DMS114 treated with DMSO at 0.1 percent for 48 hours (cell line): ENCODE measurements around the gene ARHGAP44.

Experiments used
- DNase-seq: peaks from one replicate; lab custom pipeline; 2025; ENCODE audit not compliant: unreplicated experiment; lab: John Stamatoyannopoulos, UW

ARHGAP44 gene, protein sequence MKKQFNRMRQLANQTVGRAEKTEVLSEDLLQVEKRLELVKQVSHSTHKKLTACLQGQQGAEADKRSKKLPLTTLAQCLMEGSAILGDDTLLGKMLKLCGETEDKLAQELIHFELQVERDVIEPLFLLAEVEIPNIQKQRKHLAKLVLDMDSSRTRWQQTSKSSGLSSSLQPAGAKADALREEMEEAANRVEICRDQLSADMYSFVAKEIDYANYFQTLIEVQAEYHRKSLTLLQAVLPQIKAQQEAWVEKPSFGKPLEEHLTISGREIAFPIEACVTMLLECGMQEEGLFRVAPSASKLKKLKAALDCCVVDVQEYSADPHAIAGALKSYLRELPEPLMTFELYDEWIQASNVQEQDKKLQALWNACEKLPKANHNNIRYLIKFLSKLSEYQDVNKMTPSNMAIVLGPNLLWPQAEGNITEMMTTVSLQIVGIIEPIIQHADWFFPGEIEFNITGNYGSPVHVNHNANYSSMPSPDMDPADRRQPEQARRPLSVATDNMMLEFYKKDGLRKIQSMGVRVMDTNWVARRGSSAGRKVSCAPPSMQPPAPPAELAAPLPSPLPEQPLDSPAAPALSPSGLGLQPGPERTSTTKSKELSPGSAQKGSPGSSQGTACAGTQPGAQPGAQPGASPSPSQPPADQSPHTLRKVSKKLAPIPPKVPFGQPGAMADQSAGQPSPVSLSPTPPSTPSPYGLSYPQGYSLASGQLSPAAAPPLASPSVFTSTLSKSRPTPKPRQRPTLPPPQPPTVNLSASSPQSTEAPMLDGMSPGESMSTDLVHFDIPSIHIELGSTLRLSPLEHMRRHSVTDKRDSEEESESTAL

GRCh38 chr17:12789481-12790248 is at the start of gene ARHGAP44:
ARHGAP44 (plus strand) TSS chr17:12789498; CDS start chr17:12789839, 341 bp downstream.
- no peak for DNase-seq

DNA sequence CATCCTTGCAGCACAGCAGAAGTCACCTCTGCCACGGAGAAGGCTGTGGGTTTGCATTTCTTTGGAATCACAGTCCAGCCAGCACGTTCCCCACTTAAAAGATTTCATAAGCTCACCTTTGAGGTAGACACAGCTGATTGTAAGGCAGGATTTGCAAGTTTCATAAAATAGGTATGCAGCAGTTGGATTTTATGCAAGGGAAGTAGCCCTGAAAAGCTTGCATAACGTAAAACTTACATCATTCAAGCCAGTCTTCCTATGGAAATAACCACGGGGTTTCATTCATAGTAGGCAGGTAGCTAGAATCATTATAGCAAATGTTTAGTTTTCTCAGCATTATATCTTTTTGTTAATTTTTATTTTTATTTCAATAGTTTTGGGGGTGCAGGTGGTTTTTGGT is 49.8 kb upstream of the ARHGAP44 start:
- no peak for DNase-seq

DNA sequence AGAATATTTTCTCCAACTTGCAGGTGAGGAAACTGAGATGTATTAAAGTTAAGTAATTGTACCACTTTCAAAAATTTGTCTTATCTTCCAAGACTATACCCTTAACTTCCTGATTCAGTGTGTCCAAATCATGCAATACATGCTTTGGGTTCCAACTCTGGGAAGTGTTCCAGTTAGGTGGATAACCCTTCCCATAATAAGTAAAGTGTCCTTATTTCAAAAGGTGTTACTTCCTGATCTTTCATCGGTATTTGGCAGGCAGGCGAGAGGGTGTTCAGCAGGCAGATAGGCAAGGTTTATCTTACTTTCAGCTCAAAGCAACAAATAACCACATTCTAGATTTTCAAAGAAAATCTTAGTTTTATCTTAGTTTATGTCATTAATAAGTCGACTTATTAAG is 46.3 kb upstream of the ARHGAP44 start:
- DNase-seq, result no peak

- no peak for DNase-seq
These were observed 45.0 kb upstream of the ARHGAP44 start for GRCh38 chr17:12744298-12744697.

DNA sequence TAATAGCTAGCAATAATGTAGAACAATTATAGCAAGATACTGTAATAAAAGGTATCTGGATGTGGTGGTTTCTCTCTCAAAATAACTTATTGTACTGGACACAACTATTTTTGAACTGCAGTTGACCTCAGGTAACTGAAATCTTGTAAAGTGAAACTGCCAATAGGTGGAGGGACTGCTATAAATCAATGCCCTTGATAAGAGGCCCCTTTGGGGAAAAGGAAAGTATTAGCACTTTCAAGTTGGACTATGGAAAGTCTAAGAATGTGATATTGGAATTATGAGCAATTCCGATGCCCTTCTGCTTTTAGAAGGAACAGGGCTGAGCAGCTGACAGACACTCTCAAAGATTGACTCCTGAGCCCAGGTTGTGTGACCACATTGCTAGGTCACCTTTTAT is 44.5 kb upstream of the ARHGAP44 start:
- DNase-seq, result no peak

DNA sequence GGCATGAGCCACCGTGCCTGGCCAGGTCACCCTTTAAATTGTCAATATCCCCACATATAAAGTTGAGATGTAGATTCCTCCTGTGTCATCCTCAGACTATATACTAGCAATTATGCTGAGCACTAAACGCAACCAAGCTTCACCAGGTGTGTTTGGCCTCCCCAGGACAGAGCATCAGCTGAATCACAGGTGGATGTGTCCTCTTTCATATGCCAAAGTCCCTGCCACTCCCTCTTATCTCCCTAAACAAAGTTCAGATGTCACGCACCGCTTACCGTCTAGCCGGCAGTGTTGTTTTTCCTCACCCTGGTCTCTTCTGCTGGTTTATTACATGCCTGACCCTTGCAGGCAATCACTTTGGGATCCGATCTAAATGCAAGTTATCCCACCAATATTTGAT is 43.8 kb upstream of the ARHGAP44 start:
- DNase-seq, result no peak

- no peak for DNase-seq
These were observed 32.5 kb upstream of the ARHGAP44 start for GRCh38 chr17:12756786-12757185.

GRCh38 chr17:12759090-12759489 is 30.2 kb upstream of the ARHGAP44 start:
- no peak for DNase-seq

DNA sequence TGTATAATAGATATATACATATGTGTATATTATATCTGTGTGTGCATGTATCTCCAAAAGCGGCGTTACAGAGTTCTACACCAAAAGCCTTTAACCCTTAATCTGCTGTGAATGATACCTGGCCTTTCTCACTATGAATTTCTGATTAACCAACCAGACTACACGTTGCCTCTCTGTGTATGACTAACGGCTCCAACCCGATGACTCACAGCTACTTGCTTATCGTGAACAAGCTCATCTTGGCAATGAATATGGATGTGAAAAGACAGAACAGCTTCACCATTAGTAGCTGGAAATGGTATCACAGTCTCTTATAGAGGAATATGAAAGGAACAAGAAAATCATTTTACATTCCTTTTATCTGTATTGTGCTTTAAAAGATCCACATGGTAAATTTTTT is 23.8 kb upstream of the ARHGAP44 start:
- no peak for DNase-seq

- no peak for DNase-seq
These were observed 21.0 kb upstream of the ARHGAP44 start for GRCh38 chr17:12768255-12768654.

- no peak for DNase-seq
These were observed 19.3 kb upstream of the ARHGAP44 start for GRCh38 chr17:12769981-12770380.

DNA sequence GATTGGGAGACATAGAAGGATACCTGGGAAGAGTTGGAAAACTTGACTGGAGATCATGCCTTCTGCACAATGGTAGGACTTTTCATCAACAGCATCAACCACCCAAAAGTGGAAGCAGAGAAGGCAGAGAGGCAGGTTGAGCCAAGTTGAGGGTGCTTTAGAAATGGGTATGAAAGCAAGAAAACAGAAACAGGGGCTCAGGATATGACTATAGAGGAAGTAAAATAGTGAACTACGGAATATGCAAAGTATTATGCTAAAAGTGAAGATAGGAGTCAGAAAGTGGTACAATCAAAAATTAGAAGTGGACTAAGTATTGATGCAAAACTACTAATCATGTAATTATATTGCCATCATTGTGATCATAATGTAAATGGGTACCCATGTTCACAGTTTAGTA is 16.1 kb upstream of the ARHGAP44 start:
- DNase-seq, result no peak

DNA sequence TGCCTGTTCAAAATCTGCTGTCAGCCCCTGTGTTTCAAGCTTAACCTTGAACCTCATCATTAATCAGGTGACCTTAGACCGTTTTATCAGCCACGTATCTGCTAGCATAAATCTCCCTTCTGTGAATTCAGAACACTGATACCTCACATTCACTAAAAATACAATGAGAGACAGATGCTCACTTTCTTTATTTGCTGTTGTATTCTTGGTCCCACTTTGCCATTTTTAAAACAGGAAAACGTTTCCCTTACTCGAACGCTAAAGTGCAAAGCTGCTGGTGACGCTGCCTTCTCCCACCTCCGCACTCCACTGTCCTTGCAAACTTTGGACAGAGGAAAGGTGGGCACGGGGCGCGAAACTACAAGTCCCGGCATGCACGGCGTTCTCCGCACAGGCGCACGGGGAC is 220 bp upstream of the ARHGAP44 start:
- DNase-seq, result peak; percentile 0

DNA sequence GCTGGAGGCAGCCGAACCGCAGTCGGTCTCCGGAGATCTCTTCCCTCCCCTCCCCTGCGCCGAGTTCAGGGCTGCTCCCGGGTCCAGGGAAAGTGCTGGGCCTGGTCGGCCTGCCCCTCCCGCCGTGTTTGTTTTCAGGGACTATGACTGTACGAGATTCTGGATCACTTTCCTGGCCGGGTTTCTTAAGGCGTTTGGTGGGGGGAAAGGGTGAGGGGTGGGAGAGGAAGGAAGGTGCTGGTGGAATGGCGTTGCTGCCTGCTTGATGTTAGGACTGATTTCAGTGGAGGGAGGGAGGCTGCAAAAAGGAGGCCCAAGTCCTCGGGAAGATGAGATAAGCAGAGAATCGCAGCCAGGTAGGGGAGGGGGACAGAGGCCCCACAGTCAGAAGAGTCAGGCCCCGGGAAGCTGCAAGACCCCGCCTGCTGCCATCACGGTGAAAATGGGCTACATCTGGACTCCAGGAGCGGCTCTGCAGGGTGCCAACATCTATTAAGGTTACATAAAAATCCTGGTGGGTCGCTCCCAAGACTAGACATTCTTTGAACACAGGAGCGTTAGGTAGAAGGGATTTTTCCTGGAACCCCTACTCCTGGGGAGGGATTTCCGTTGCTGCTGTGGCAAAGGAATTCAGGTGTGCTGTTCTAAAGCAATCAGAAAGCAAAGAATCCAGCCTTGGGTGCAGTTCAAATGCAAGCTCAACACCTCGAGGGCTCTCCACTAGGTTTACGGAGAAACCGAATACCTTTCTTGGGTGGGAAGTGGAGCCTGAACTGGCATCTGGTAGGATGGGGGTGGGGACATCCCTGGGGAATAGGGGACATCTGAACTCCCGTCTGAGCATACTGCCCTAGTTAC is 1.2 kb downstream of the ARHGAP44 start:
- no peak for DNase-seq

DNA sequence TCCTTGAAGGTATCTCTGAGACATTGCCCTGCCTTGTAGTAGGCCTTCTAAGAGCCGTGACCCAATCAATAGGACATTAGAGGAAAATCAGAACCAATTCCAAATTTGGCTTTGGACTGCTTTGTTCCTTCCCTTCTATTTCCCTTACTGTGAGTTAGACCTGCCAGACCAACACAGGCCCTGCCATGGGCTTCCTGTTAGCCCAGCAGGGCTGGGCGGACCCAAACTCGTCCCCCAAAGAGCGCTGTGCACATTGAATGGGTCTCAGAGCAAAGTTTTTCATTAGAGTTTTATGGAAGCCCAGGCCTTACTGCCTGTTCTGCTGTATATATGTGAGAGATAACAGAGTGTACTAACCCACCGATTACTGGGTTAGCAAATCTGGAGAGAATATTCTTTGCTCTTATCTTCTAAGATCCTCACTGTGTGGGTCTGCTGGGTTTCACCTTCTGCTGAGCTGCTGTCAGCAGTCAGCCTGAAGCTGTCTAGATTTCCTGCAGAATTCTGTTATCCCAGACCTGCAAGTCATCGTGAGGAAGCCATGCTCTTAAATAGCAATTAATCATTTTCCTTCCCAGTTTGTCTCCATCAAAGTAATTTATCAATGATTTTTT is 5.7 kb downstream of the ARHGAP44 start:
- no peak for DNase-seq

DNA sequence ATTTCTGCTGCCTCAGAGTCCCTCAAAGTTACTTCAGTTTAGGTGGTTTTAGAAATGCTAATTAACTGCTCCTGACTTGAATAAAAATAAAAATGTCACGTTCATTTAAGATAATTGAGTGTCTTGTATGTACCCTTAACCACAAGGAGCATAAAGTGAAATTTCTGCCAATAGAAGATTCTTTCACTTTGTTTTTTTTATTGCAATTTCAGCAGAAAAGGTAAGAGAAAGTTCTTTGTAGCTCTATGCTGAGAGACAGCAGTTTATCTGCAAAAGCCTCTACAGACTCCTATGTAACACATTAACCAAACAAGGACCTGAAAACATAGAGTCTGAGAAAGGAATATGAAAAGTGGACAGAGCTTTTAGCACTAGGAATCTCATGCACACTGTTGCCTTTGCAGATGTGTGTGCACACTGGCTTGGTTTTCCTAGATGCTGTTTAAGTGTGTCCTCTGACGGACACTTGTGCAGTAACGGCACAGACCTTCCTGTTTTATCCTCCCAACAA is 11.6 kb downstream of the ARHGAP44 start:
- no peak for DNase-seq

DNA sequence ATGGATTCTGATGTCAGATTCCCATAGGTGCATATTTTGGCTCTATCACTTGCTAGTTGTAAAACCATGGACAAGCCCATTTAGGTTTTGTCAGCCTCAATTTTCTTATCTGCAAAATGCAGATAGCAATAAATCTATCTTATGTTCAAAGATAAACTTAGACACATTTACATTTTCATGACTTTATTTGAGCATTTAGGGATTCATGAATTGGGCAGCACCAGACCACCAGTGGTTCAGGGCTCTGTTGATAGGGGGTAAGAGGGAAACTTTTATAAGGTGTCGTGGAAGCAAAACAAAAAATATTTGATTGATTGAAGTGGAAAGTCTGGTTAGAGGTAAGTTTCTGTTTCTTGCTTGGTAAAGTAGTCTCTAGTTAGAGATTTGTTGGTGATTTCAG is 17.3 kb downstream of the ARHGAP44 start:
- no peak for DNase-seq

- DNase-seq, result no peak
These were observed 19.4 kb downstream of the ARHGAP44 start for GRCh38 chr17:12808723-12809122.

GRCh38 chr17:12812877-12813276 is 23.6 kb downstream of the ARHGAP44 start:
- no peak for DNase-seq

- no peak for DNase-seq
These were observed 24.4 kb downstream of the ARHGAP44 start for GRCh38 chr17:12813664-12814063.
